WTC11 (cell line): ENCODE results near the gene ZFP64.

ENCODE experiments used
- CREM ChIP-seq: sonication (generic); formaldehyde crosslinking; IDR thresholded peaks from 2 replicates; pipeline ENCODE4 v1.8.1; 2022; ENCODE audit warnings: mild to moderate bottlenecking, missing genetic modification reagents, moderate library complexity
- ETV6 ChIP-seq: sonication (generic); formaldehyde crosslinking; IDR thresholded peaks from 2 replicates; pipeline ENCODE4 v1.8.1; 2022; ENCODE audit warnings: mild to moderate bottlenecking, missing genetic modification reagents
- JUN ChIP-seq: sonication (generic); formaldehyde crosslinking; IDR thresholded peaks from 2 replicates; pipeline ENCODE4 v1.8.0; 2023; ENCODE audit warnings: mild to moderate bottlenecking, missing genetic modification reagents
- NFE2L1 ChIP-seq: sonication (generic); formaldehyde crosslinking; IDR thresholded peaks from 2 replicates; pipeline ENCODE4 v1.8.1; 2023; ENCODE audit warnings: missing genetic modification reagents
- SMAD3 ChIP-seq: sonication (generic); formaldehyde crosslinking; IDR thresholded peaks from 2 replicates; pipeline ENCODE4 v1.8.0; 2022; ENCODE audit warnings: missing genetic modification reagents, mild to moderate bottlenecking, borderline replicate concordance
- TF ChIP-seq, protein P1 (sequence below): fragments of 200-600 bp; IDR thresholded peaks from 2 replicates; pipeline ENCODE4 v1.8.0; 2022; ENCODE audit warnings: antibody characterized with exemption
- TF ChIP-seq, protein P2 (sequence below): sonication (generic); formaldehyde crosslinking; IDR thresholded peaks from 2 replicates; pipeline ENCODE4 v1.8.1; 2023; ENCODE audit warnings: mild to moderate bottlenecking, missing genetic modification reagents, moderate library complexity
- TF ChIP-seq, protein P3 (sequence below): fragments of 250-450 bp; sonication (Bioruptor Pico); conservative IDR thresholded peaks from 2 replicates; pipeline ENCODE4 v1.9.0; 2021; ENCODE audit warnings: mild to moderate bottlenecking
- TF ChIP-seq, protein P4 (sequence below): sonication (generic); formaldehyde crosslinking; IDR thresholded peaks from 2 replicates; pipeline ENCODE4 v1.8.0; 2022; ENCODE audit warnings: mild to moderate bottlenecking, missing genetic modification reagents

DNA sequence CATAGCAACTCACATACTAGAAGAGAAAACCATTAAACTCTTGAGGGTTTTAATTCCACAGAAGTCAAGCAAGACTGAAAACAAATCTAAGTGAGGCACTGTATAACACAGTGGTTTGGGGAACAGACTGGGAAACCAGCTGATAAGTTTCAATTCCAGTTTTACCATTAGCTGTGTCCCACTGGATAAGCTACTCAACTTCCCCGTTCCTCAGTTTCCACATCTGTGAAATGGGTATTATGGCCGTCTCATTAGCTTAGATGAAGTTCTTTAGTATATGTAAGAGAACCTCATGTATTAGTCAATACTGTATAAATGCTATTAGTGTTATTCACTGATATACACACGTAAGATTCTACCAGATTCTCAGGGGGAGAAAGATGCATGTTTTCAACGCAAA lies 89.0 kb downstream of the ZFP64 start:
- TF ChIP-seq, protein P1, sequence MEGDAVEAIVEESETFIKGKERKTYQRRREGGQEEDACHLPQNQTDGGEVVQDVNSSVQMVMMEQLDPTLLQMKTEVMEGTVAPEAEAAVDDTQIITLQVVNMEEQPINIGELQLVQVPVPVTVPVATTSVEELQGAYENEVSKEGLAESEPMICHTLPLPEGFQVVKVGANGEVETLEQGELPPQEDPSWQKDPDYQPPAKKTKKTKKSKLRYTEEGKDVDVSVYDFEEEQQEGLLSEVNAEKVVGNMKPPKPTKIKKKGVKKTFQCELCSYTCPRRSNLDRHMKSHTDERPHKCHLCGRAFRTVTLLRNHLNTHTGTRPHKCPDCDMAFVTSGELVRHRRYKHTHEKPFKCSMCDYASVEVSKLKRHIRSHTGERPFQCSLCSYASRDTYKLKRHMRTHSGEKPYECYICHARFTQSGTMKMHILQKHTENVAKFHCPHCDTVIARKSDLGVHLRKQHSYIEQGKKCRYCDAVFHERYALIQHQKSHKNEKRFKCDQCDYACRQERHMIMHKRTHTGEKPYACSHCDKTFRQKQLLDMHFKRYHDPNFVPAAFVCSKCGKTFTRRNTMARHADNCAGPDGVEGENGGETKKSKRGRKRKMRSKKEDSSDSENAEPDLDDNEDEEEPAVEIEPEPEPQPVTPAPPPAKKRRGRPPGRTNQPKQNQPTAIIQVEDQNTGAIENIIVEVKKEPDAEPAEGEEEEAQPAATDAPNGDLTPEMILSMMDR, result no peak
- TF ChIP-seq NFE2L1 (no peak), SMAD3 (CRISPR knock-in tag) (no peak), CREM (CRISPR knock-in tag) (no peak), ETV6 (CRISPR knock-in tag) (no peak), JUN (no peak)
- TF ChIP-seq, protein P2, sequence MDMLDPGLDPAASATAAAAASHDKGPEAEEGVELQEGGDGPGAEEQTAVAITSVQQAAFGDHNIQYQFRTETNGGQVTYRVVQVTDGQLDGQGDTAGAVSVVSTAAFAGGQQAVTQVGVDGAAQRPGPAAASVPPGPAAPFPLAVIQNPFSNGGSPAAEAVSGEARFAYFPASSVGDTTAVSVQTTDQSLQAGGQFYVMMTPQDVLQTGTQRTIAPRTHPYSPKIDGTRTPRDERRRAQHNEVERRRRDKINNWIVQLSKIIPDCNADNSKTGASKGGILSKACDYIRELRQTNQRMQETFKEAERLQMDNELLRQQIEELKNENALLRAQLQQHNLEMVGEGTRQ (CRISPR knock-in tag), result no peak
- TF ChIP-seq, protein P3, sequence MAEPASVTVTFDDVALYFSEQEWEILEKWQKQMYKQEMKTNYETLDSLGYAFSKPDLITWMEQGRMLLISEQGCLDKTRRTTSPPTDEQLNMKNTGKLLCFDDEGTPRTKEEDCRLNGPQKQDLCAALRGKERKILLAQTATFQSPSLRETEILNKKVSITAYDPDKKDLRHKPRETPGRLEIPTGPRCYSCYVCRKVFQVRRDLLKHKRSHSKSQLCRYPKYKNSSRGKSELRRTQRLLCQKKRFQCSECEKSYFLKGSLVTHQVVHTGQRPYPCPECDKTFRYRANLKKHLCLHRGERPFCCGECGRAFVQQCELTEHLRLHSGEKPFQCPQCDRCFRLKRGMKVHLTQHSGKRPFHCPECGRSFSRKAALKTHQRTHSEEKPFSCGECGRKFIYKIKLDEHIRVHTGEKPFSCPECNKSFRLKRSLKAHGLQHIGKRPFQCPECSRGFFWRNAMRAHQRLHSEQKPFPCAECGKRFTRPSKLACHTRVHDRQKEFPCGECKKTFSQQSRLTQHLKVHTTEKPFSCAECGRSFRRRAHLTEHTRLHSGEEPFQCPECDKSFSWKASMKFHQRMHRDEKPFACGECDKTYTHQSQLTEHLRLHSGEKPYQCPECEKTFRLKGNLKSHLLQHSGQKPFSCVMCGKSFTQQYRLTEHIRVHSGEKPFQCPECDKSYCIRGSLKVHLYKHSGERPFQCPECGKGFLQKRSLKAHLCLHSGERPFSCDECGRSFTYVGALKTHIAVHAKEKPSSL (CRISPR knock-in tag), result no peak
- TF ChIP-seq, protein P4, sequence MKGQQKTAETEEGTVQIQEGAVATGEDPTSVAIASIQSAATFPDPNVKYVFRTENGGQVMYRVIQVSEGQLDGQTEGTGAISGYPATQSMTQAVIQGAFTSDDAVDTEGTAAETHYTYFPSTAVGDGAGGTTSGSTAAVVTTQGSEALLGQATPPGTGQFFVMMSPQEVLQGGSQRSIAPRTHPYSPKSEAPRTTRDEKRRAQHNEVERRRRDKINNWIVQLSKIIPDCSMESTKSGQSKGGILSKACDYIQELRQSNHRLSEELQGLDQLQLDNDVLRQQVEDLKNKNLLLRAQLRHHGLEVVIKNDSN (CRISPR knock-in tag), result no peak
